GM23248 (cell line): Measurements from ENCODE around the gene POPDC3.

Experiments
- EZH2 ChIP-seq: fragments of 200-600 bp; sonication (generic); IDR thresholded peaks from 2 replicates; pipeline ENCODE4 v1.6.1; 2018; ENCODE audit warnings: antibody characterized with exemption, mild to moderate bottlenecking; ENCODE audit not compliant: insufficient read depth, poor library complexity, severe bottlenecking
- EZH2phosphoT487 ChIP-seq: fragments of 200-600 bp; sonication (generic); IDR thresholded peaks from 2 replicates; pipeline ENCODE4 v1.6.1; 2018; ENCODE audit warnings: antibody characterized with exemption, moderate library complexity, mild to moderate bottlenecking, low read depth; ENCODE audit not compliant: insufficient read depth

GRCh38 chr6:105188251-105188650, 8.4 kb upstream of the POPDC3 start:
- TF ChIP-seq EZH2 = no peak
- no peak for TF ChIP-seq EZH2phosphoT487
